ENCODE results near the gene SLC5A11.

DNA sequence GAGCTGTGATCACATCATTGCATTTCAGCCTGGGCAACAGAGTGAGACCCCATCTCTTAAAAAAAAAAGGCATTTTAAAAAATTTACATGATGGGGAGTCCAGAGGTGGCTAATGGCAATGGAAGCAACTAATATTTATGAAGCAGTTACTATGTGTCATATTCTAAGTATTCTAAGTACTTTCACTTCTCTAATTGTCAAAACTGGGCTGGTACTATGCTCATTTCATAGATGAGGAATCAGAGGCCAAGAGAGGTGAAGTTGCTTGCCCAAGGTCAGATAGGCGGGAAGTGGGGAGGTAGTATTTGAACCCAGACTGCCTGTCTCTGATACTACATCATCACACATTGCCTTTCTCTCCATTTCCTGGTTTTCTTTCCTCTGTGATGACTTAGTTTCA is 50.7 kb downstream of the SLC5A11 start:
- TF ChIP-seq, protein P1, sequence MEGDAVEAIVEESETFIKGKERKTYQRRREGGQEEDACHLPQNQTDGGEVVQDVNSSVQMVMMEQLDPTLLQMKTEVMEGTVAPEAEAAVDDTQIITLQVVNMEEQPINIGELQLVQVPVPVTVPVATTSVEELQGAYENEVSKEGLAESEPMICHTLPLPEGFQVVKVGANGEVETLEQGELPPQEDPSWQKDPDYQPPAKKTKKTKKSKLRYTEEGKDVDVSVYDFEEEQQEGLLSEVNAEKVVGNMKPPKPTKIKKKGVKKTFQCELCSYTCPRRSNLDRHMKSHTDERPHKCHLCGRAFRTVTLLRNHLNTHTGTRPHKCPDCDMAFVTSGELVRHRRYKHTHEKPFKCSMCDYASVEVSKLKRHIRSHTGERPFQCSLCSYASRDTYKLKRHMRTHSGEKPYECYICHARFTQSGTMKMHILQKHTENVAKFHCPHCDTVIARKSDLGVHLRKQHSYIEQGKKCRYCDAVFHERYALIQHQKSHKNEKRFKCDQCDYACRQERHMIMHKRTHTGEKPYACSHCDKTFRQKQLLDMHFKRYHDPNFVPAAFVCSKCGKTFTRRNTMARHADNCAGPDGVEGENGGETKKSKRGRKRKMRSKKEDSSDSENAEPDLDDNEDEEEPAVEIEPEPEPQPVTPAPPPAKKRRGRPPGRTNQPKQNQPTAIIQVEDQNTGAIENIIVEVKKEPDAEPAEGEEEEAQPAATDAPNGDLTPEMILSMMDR (conservative IDR thresholded peaks at IDR 0.05; ENCODE audit: low read depth, low read length): no peak
- no peak for TF ChIP-seq EZH2 (IDR thresholded peaks at IDR 0.05; ENCODE audit: borderline replicate concordance, low read depth, low read length, poor library complexity, severe bottlenecking)
